HL-60 (cell line): Measurements from ENCODE around the gene HLA-DOB.

ENCODE experiments used
- GABPA ChIP-seq: IDR thresholded peaks from 2 replicates; pipeline ENCODE4 v1.6.1; 2012; ENCODE audit warnings: low read depth
- POLR2AphosphoS5 ChIP-seq: IDR thresholded peaks from 2 replicates; pipeline ENCODE4 v1.6.1; 2012; ENCODE audit warnings: low read depth
- SPI1 ChIP-seq: IDR thresholded peaks from 2 replicates; pipeline ENCODE4 v1.6.1; 2012; ENCODE audit warnings: low read depth, mild to moderate bottlenecking, borderline replicate concordance
- TF ChIP-seq, protein P1 (sequence below): IDR thresholded peaks from one replicate; pipeline ENCODE4 v1.5.1; 2011; ENCODE audit warnings: low read length, control low read depth, inconsistent platforms; ENCODE audit not compliant: insufficient read depth
- TF ChIP-seq, protein P2 (sequence below): IDR thresholded peaks from 2 replicates; pipeline ENCODE4 v1.6.1; 2012; ENCODE audit warnings: low read depth; ENCODE audit not compliant: insufficient replicate concordance

GRCh38 chr6:32796848-32797776 lies 19.7 kb downstream of the HLA-DOB start:
- TF ChIP-seq, protein P1, sequence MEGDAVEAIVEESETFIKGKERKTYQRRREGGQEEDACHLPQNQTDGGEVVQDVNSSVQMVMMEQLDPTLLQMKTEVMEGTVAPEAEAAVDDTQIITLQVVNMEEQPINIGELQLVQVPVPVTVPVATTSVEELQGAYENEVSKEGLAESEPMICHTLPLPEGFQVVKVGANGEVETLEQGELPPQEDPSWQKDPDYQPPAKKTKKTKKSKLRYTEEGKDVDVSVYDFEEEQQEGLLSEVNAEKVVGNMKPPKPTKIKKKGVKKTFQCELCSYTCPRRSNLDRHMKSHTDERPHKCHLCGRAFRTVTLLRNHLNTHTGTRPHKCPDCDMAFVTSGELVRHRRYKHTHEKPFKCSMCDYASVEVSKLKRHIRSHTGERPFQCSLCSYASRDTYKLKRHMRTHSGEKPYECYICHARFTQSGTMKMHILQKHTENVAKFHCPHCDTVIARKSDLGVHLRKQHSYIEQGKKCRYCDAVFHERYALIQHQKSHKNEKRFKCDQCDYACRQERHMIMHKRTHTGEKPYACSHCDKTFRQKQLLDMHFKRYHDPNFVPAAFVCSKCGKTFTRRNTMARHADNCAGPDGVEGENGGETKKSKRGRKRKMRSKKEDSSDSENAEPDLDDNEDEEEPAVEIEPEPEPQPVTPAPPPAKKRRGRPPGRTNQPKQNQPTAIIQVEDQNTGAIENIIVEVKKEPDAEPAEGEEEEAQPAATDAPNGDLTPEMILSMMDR: peak; percentile 80
- peak; percentile 2; the same call in 1 of the 2 replicates for TF ChIP-seq SPI1
- TF ChIP-seq POLR2AphosphoS5: no peak
- TF ChIP-seq, protein P2, sequence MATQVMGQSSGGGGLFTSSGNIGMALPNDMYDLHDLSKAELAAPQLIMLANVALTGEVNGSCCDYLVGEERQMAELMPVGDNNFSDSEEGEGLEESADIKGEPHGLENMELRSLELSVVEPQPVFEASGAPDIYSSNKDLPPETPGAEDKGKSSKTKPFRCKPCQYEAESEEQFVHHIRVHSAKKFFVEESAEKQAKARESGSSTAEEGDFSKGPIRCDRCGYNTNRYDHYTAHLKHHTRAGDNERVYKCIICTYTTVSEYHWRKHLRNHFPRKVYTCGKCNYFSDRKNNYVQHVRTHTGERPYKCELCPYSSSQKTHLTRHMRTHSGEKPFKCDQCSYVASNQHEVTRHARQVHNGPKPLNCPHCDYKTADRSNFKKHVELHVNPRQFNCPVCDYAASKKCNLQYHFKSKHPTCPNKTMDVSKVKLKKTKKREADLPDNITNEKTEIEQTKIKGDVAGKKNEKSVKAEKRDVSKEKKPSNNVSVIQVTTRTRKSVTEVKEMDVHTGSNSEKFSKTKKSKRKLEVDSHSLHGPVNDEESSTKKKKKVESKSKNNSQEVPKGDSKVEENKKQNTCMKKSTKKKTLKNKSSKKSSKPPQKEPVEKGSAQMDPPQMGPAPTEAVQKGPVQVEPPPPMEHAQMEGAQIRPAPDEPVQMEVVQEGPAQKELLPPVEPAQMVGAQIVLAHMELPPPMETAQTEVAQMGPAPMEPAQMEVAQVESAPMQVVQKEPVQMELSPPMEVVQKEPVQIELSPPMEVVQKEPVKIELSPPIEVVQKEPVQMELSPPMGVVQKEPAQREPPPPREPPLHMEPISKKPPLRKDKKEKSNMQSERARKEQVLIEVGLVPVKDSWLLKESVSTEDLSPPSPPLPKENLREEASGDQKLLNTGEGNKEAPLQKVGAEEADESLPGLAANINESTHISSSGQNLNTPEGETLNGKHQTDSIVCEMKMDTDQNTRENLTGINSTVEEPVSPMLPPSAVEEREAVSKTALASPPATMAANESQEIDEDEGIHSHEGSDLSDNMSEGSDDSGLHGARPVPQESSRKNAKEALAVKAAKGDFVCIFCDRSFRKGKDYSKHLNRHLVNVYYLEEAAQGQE: no peak
- TF ChIP-seq GABPA: no peak
